Vagina (tissue), 2 donors: ENCODE measurements around the gene POC1B. TPM values are rescaled to one million over a fixed set of nuclear protein-coding genes. Genes with fewer than 3 reads are reported as not detected.

Experiments used
- DNase-seq, 2 donors: peaks; one replicate each; pipeline ENCODE4 v3.0.0-alpha.2; 2017; ENCODE audit errors: extremely low spot score in 2 of 2
- H3K27ac ChIP-seq: fragments of 200-600 bp; sonication (generic); one replicate; pipeline ENCODE4 v1.5.1; 2019
- H3K27me3 ChIP-seq: fragments of 200-600 bp; sonication (generic); one replicate; pipeline ENCODE4 v1.5.1; 2019
- H3K36me3 ChIP-seq, 2 donors: fragments of 200-600 bp; sonication (generic); one replicate each; pipeline ENCODE4 v1.5.1; 2017 to 2019
- H3K4me1 ChIP-seq: fragments of 200-600 bp; sonication (generic); one replicate; pipeline ENCODE4 v1.5.1; 2019
- H3K4me3 ChIP-seq, 2 donors: fragments of 200-600 bp; sonication (generic); 1 replicate in 1 of 2; 2 replicates in 1 of 2; pipeline ENCODE4 v1.5.1; 2016 to 2019
- H3K9me3 ChIP-seq: fragments of 200-600 bp; sonication (generic); one replicate; pipeline ENCODE4 v1.5.1; 2019
- POLR2A ChIP-seq, 2 donors: fragments of 450-650 bp; IDR thresholded peaks; one replicate each; pipeline ENCODE4 v1.6.1; 2017; ENCODE audit warnings: antibody characterized with exemption in 2 of 2, mild to moderate bottlenecking in 2 of 2, moderate library complexity in 2 of 2
- POLR2AphosphoS5 ChIP-seq, 2 donors: sonication (generic); formaldehyde crosslinking; IDR thresholded peaks; one replicate each; pipeline ENCODE4 v1.9.0; 2017; ENCODE audit warnings: antibody characterized with exemption in 2 of 2, mild to moderate bottlenecking in 2 of 2, low read depth in 1 of 2; ENCODE audit not compliant: insufficient read depth in 1 of 2
- intact Hi-C: fragments of 100-400 bp; cut with DNase I; formaldehyde crosslinking; loops from one replicate; pipeline ENCODE4 v1.15.1; 2023
- total RNA-seq: library from RNA; depleted of rRNA; stranded (reverse); fragments of >200 nt; gene quantifications from one replicate; pipeline ENCODE4 v1.2.3, GENCODE V29; 2016
- TF ChIP-seq, protein P1 (sequence below), 3 experiments: fragments of 450-650 bp in 2 of 3; fragments of 200-600 bp in 1 of 3; sonication (generic) in 1 of 3; IDR thresholded peaks; one replicate each; pipeline ENCODE4 v1.5.1; 2017 to 2019; ENCODE audit warnings: antibody characterized with exemption in 3 of 3, mild to moderate bottlenecking in 2 of 3, moderate library complexity in 2 of 3

POC1B gene
- total RNA-seq, 1 donor from 2014 or later = 18.9 TPM

DNA sequence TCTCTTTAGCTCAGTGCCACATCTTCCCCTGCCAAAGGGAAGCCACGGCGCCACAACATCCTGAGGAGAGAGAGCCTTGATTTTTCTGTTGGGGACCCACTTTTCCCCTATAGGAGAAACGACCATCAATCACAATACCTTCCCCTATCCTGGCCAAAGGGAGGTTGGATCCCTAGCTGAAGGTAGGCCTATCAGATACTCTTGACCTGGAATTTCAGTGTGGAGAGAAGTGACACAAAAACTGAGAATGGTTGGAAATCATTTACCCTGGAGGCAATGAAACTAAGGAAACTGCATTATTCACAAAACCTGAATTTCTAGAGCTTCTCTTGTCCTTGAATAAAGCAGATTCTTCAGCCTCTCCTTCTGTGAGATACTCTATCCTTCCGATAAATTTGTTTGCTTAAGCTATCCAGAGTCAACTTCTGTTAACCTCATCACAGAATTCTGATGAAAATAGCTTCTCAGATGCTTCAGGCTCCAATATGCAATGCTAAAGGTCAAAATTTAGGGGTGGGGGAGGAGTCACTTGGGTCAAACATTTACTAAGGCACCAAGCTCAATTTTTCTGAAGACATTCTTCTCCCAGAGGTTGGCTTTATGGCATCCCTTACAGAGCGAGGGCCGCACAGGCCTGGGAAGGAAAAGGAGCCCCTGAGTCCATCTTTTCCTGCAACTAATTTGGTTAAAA, 146.6 kb downstream of the POC1B start:
- no peaks in the 10 kb centered on the region for H3K9me3 ChIP-seq
- H3K27ac ChIP-seq = no peak overlapping the region
- H3K36me3 ChIP-seq = no peaks in the 10 kb centered on the region
- no peak overlapping the region for H3K4me3 ChIP-seq
- no peaks in the 10 kb centered on the region for H3K27me3 ChIP-seq
- TF ChIP-seq POLR2AphosphoS5 (IDR thresholded peaks at IDR 0.05; ENCODE audit: insufficient read depth in 1 of 2, low read depth in 1 of 2) (no peak), POLR2A (IDR thresholded peaks at IDR 0.05) (no peak)
- TF ChIP-seq, protein P1, sequence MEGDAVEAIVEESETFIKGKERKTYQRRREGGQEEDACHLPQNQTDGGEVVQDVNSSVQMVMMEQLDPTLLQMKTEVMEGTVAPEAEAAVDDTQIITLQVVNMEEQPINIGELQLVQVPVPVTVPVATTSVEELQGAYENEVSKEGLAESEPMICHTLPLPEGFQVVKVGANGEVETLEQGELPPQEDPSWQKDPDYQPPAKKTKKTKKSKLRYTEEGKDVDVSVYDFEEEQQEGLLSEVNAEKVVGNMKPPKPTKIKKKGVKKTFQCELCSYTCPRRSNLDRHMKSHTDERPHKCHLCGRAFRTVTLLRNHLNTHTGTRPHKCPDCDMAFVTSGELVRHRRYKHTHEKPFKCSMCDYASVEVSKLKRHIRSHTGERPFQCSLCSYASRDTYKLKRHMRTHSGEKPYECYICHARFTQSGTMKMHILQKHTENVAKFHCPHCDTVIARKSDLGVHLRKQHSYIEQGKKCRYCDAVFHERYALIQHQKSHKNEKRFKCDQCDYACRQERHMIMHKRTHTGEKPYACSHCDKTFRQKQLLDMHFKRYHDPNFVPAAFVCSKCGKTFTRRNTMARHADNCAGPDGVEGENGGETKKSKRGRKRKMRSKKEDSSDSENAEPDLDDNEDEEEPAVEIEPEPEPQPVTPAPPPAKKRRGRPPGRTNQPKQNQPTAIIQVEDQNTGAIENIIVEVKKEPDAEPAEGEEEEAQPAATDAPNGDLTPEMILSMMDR (IDR thresholded peaks at IDR 0.05) = no peak
- no peak for DNase-seq
- peaks cover 24% of the 10 kb centered on the region for H3K4me1 ChIP-seq
- intact Hi-C loops = no loop called here

DNA sequence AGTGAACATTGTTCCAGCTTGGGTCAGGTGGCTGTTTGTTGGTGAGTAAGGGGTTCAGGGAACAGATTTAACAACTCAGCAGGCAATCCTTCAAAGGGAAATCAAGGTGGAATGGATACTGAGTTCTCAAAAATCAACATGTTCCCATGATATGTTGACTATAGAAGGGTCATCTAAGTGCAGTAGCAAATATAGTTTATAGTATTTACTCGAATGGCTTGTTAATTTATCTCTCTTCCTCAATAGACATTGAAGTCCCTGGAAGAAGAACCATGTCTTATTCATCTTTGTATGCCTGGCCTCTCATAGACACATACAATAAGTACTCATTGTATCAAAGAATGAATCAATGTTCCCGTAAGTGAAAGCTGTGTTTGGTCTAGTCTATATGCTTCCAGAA, 149.0 kb downstream of the POC1B start:
- H3K9me3 ChIP-seq = no peaks in the 10 kb centered on the region
- H3K27ac ChIP-seq = no peak overlapping the region
- TF ChIP-seq POLR2AphosphoS5 (IDR thresholded peaks at IDR 0.05; ENCODE audit: insufficient read depth in 1 of 2, low read depth in 1 of 2) = no peak
- TF ChIP-seq POLR2A (IDR thresholded peaks at IDR 0.05) = no peak
- intact Hi-C loops = no loop called here
- H3K4me1 ChIP-seq = peaks cover 15% of the 10 kb centered on the region
- H3K4me3 ChIP-seq = no peak overlapping the region
- no peaks in the 10 kb centered on the region for H3K36me3 ChIP-seq
- H3K27me3 ChIP-seq = no peaks in the 10 kb centered on the region
- DNase-seq = no peak

DNA sequence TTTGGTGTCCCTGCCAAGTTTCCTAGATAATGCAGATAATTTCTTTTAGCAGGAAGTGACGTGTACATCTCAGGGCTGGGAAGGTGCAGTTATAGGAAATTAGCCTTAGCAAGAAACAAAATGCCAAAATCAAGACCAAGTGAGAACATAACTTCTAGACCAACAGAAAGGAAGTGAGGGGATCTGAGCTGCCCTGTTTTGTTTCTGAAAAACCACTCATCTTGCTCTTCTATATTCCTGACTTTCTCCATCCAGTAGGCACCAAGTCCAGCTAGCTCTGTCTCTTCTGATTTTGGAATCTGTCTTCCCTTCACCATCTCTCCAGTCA, 149.7 kb downstream of the POC1B start:
- H3K4me1 ChIP-seq = peaks cover 15% of the 10 kb centered on the region
- H3K4me3 ChIP-seq = no peak overlapping the region
- TF ChIP-seq, protein P1 (IDR thresholded peaks at IDR 0.05) = no peak
- TF ChIP-seq POLR2A (IDR thresholded peaks at IDR 0.05) = no peak
- TF ChIP-seq POLR2AphosphoS5 (IDR thresholded peaks at IDR 0.05; ENCODE audit: insufficient read depth in 1 of 2, low read depth in 1 of 2) = no peak
- H3K36me3 ChIP-seq = no peaks in the 10 kb centered on the region
- intact Hi-C loops = no loop called here
- no peaks in the 10 kb centered on the region for H3K9me3 ChIP-seq
- no peak for DNase-seq
- H3K27me3 ChIP-seq = no peaks in the 10 kb centered on the region
- H3K27ac ChIP-seq = no peak overlapping the region

DNA sequence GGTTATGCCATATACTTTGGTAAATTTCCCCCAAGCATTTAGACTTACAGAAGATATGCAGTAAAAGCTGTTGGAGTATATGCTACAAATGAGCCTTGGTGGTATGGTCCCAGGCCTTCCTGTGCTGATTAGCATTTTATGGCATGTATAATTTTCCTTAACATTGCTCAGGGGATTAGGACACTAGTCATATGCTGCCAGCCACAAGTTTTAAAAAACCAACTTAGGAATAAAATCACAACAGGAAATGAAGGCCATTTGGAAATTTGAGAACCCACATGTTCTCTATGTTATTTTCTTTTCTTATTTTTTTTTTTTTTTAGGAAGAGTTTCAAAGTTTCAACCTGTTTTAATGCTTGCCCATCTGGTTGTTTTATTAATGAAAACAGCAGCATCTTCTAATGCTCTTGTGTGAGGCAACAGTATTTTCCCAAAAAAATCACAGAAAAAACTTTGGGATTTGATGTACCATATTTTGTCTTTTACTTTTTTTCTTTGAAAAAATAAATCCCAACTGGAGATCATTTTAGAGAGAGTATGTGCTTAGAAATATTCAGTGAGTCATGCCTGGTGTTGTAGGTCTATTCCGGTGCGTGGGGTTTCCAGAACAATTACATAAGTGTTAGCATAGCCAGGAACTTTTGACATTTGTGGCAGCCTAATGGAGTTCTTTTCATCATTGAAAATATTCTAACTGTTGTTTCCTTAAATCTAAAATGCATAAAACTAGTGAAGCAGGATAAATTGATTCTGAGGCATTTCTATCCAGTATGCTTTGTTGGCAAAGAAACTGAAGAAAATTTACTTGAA, 151.9 kb downstream of the POC1B start:
- intact Hi-C loops = no loop called here
- H3K27me3 ChIP-seq = no peaks in the 10 kb centered on the region
- H3K27ac ChIP-seq = no peak overlapping the region
- DNase-seq = no peak
- TF ChIP-seq POLR2A (IDR thresholded peaks at IDR 0.05) (no peak), POLR2AphosphoS5 (IDR thresholded peaks at IDR 0.05; ENCODE audit: insufficient read depth in 1 of 2, low read depth in 1 of 2) (peak in 1 of 2 donors; percentile 78)
- TF ChIP-seq, protein P1 (IDR thresholded peaks at IDR 0.05) = peak in 1 of 3 experiments; percentile 21
- H3K9me3 ChIP-seq = no peaks in the 10 kb centered on the region
- no peak overlapping the region for H3K4me3 ChIP-seq
- peaks cover 31% of the 10 kb centered on the region for H3K4me1 ChIP-seq
- no peaks in the 10 kb centered on the region for H3K36me3 ChIP-seq

DNA sequence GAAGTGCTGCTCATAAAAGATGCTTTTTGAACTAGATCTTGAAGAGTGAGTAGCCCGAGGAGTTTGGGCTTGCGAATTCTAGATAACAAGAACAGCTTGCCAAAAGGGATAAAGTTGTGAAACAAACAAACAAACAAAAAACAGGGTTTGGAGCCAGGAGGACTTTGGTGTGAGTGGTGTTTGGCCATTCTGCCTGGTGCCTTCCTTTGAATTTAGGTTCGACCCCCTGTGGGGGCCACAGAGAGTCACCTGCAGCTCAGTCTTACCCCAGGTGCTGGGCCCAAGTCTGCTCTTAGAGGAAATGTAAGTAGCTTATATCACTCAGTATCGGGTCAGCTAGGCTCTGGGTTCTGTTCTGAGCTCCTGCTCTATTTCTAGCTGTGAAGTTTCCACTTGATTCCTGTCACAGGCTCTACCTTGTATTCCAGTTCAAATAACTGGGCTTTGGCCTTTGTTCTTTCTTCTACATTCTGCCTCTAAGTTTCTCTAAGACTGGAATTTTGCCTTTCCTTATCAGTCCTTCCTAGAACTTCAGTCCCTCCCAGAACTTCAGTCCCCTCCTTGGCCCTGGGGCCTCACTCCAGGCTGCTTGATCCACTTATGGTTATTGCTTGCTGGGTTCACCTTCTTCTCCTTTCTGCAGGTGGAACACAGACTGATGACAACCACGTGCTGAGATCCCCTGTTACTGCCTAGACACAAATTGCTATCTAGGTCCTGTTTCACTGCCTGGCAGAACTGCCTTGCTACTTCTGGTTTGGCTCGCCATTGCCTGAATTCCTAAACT, 153.1 kb downstream of the POC1B start:
- Histone ChIP-seq H3K4me3 (no peak overlapping the region), H3K4me1 (peaks cover 32% of the 10 kb centered on the region), H3K27ac (no peak overlapping the region), H3K27me3 (no peaks in the 10 kb centered on the region), H3K9me3 (no peaks in the 10 kb centered on the region), H3K36me3 (no peaks in the 10 kb centered on the region)
- intact Hi-C loops = no loop called here
- DNase-seq = no peak
- TF ChIP-seq POLR2AphosphoS5 (IDR thresholded peaks at IDR 0.05; ENCODE audit: insufficient read depth in 1 of 2, low read depth in 1 of 2) = no peak
- TF ChIP-seq POLR2A (IDR thresholded peaks at IDR 0.05) = no peak
- TF ChIP-seq, protein P1 (IDR thresholded peaks at IDR 0.05) = no peak
